Fibroblast of lung (primary cell): ENCODE results near the gene LBHD1. TPM values are rescaled to one million over a fixed set of nuclear protein-coding genes. Genes with fewer than 3 reads are reported as not detected.
A peak's percentile ranks its signal among the peaks of the same experiment; 100 is the strongest.

ENCODE experiments used
- DNase-seq, 2 donors: peaks; one replicate each; pipeline versions ENCODE4 v3.0.0 to v3.0.0-alpha.2; 2010; ENCODE audit warnings: low read depth in 2 of 2
- H2AFZ ChIP-seq: 2 replicates; pipeline ENCODE4 v1.5.1; 2012; ENCODE audit warnings: low read length, control low read depth, inconsistent platforms
- H3K27ac ChIP-seq: 2 replicates; pipeline ENCODE4 v1.5.1; 2011; ENCODE audit warnings: low read length, control low read depth; ENCODE audit not compliant: insufficient read depth
- H3K27me3 ChIP-seq: 2 replicates; pipeline ENCODE4 v1.5.1; 2011; ENCODE audit warnings: mild to moderate bottlenecking, low read length; ENCODE audit not compliant: control insufficient read depth, insufficient read depth
- H3K36me3 ChIP-seq: 2 replicates; pipeline ENCODE4 v1.5.1; 2011; ENCODE audit warnings: low read length; ENCODE audit not compliant: control insufficient read depth, insufficient read depth
- H3K4me1 ChIP-seq: 2 replicates; pipeline ENCODE4 v1.5.1; 2011; ENCODE audit warnings: low read length; ENCODE audit not compliant: control insufficient read depth, insufficient read depth; ENCODE audit errors: extremely low read depth
- H3K4me2 ChIP-seq: 2 replicates; pipeline ENCODE4 v1.5.1; 2011; ENCODE audit warnings: low read length, control low read depth; ENCODE audit not compliant: insufficient read depth; ENCODE audit errors: extremely low read depth
- H3K4me3 ChIP-seq, 4 experiments: fragments of 200-600 bp in 1 of 4; sonication (generic) in 1 of 4; replicated peaks in 1 of 4; 2 replicates each; pipeline ENCODE4 v1.5.1; 2011 to 2016; ENCODE audit warnings: low read length in 4 of 4, low read depth in 3 of 4, mild to moderate bottlenecking in 3 of 4, control low read depth in 2 of 4, inconsistent platforms in 1 of 4, mixed read lengths in 1 of 4; ENCODE audit not compliant: insufficient read depth in 1 of 4; ENCODE audit errors: control extremely low read depth in 1 of 4
- H3K79me2 ChIP-seq: 2 replicates; pipeline ENCODE4 v1.5.1; 2012; ENCODE audit warnings: mild to moderate bottlenecking, low read length, inconsistent platforms; ENCODE audit not compliant: control insufficient read depth, insufficient read depth
- H3K9ac ChIP-seq: 2 replicates; pipeline ENCODE4 v1.5.1; 2011; ENCODE audit warnings: mild to moderate bottlenecking, low read length, control low read depth; ENCODE audit not compliant: insufficient read depth
- H3K9me3 ChIP-seq: 2 replicates; pipeline ENCODE4 v1.5.1; 2012; ENCODE audit warnings: low read depth, low read length; ENCODE audit not compliant: control insufficient read depth, insufficient read depth
- H4K20me1 ChIP-seq: 2 replicates; pipeline ENCODE4 v1.5.1; 2011; ENCODE audit warnings: low read length; ENCODE audit not compliant: control insufficient read depth, insufficient read depth; ENCODE audit errors: extremely low read depth
- CTCF ChIP-seq, 2 donors: IDR thresholded peaks in 1 of 2; conservative IDR thresholded peaks in 1 of 2; 1 replicate in 1 of 2; 2 replicates in 1 of 2; pipeline ENCODE4 v1.5.1; 2011 to 2012; ENCODE audit warnings: low read length in 2 of 2, control low read depth in 1 of 2, inconsistent platforms in 1 of 2, low read depth in 1 of 2, mild to moderate bottlenecking in 1 of 2
- EZH2 ChIP-seq: IDR thresholded peaks from 2 replicates; pipeline ENCODE4 v1.5.1; 2012; ENCODE audit warnings: low read length, control low read depth, mild to moderate bottlenecking; ENCODE audit errors: missing control alignments
- polyA plus RNA-seq, 2 donors: library from polyadenylated mRNA; depleted of rRNA in 1 of 2; stranded (reverse) in 1 of 2; unstranded in 1 of 2; fragments of >200 nt; gene quantifications; 2 replicates each; pipeline ENCODE4 v1.2.1, GENCODE V29; 2011 to 2012; ENCODE audit warnings: missing spikeins in 1 of 2
- total RNA-seq: library from RNA; depleted of rRNA; stranded (reverse); fragments of >200 nt; gene quantifications from 2 replicates; pipeline ENCODE4 v1.2.1, GENCODE V29; 2014

The LBHD1 gene
- total and polyA plus RNA-seq, 2 donors (not counting 1 experiment from before 2014, with no cell fraction given): 3.4 to 4.5 TPM

- Histone ChIP-seq H3K27ac (no peak overlapping the region), H3K9ac (no peak overlapping the region), H2AFZ (no peak overlapping the region), H3K27me3 (no peaks in the 10 kb centered on the region), H3K4me3 (no peak overlapping the region), H3K36me3 (peaks cover 31% of the 10 kb centered on the region), H3K79me2 (no peaks in the 10 kb centered on the region), H4K20me1 (no peaks in the 10 kb centered on the region), H3K4me1 (no peaks in the 10 kb centered on the region), H3K9me3 (no peaks in the 10 kb centered on the region), H3K4me2 (no peak overlapping the region)
- no peak for DNase-seq
- TF ChIP-seq EZH2 (no peak), CTCF (conservative IDR thresholded peaks at IDR 0.05 in 1 of 2, IDR thresholded peaks at IDR 0.05 in 1 of 2; ENCODE audit: low read depth in 1 of 2, low read length in 2 of 2) (no peak)
Observed at GRCh38 chr11:62627713-62628112, 44.4 kb downstream of the LBHD1 start.

- Histone ChIP-seq H3K4me1 (peaks cover 4% of the 10 kb centered on the region), H3K4me3 (peak overlapping the region in 2 of 4 experiments; percentile 37 to 84), H3K36me3 (peaks cover 5% of the 10 kb centered on the region), H3K9me3 (no peaks in the 10 kb centered on the region), H3K27me3 (no peaks in the 10 kb centered on the region), H3K27ac (peak overlapping the region; percentile 70), H2AFZ (no peak overlapping the region), H3K79me2 (peaks cover 4% of the 10 kb centered on the region), H3K4me2 (peak overlapping the region; percentile 36), H4K20me1 (no peaks in the 10 kb centered on the region), H3K9ac (no peak overlapping the region)
- TF ChIP-seq EZH2 (no peak), CTCF (conservative IDR thresholded peaks at IDR 0.05 in 1 of 2, IDR thresholded peaks at IDR 0.05 in 1 of 2; ENCODE audit: low read depth in 1 of 2, low read length in 2 of 2) (no peak)
- no peak for DNase-seq
Observed at GRCh38 chr11:62622476-62623089, 49.5 kb downstream of the LBHD1 start.

- peak within 1 kb of the TSS; percentile 84 to 95 (median 86) for H3K4me3 ChIP-seq
- peak; percentile 98 to 99 for DNase-seq
- peak within 1 kb of the TSS; percentile 64 for H3K9ac ChIP-seq
- TF ChIP-seq CTCF (conservative IDR thresholded peaks at IDR 0.05 in 1 of 2, IDR thresholded peaks at IDR 0.05 in 1 of 2; ENCODE audit: low read depth in 1 of 2, low read length in 2 of 2): no peak
- TF ChIP-seq EZH2: no peak
- peaks cover 7% of the 10 kb centered on the region for H3K36me3 ChIP-seq
- H3K4me2 ChIP-seq: peak within 1 kb of the TSS; percentile 98
- no peaks in the 10 kb centered on the region for H4K20me1 ChIP-seq
- peaks cover 4% of the 10 kb centered on the region for H3K79me2 ChIP-seq
- no peaks in the 10 kb centered on the region for H3K27me3 ChIP-seq
- peak within 1 kb of the TSS; percentile 25 for H2AFZ ChIP-seq
- peaks cover 4% of the 10 kb centered on the region for H3K4me1 ChIP-seq
- no peaks in the 10 kb centered on the region for H3K9me3 ChIP-seq
- H3K27ac ChIP-seq: peak within 1 kb of the TSS; percentile 70
Observed at GRCh38 chr11:62621567-62622470, 50.2 kb downstream of the LBHD1 start, which contains the start of gene B3GAT3. B3GAT3 (minus strand) TSS chr11:62621986; CDS start chr11:62621947, 39 bp downstream.
